SK-N-SH (cell line): Measurements from ENCODE around the gene KIF16B. TPM values are rescaled to one million over a fixed set of nuclear protein-coding genes. Genes with fewer than 3 reads are reported as not detected.

Experiments used
- CTCF ChIA-PET: fragments of 300-600, 350-600 bp; formaldehyde crosslinking; extraction: SDS; loops from one replicate; lab custom pipeline; 2021; lab: Yijun Ruan, JAX
- POLR2A ChIA-PET: fragments of 350-600 bp; sonication (Branson Sonifier 250); formaldehyde crosslinking; extraction: SDS; loops from one replicate; lab custom pipeline; 2020; ENCODE audit warnings: antibody characterized with exemption, inconsistent platforms; lab: Yijun Ruan, JAX
- DNase-seq: peaks from one replicate; pipeline ENCODE4 v3.0.0; 2012
- H2AFZ ChIP-seq: fragments of 200-600 bp; sonication (generic); 2 replicates; pipeline ENCODE4 v1.8.1; 2016; ENCODE audit warnings: antibody characterized with exemption, mild to moderate bottlenecking, low read depth
- H3F3A ChIP-seq: fragments of 200-600 bp; sonication (generic); replicated peaks from 2 replicates; pipeline ENCODE3; 2016; ENCODE audit warnings: antibody characterized with exemption, mild to moderate bottlenecking; ENCODE audit not compliant: insufficient read depth
- H3K27ac ChIP-seq, 2 experiments: fragments of 200-500 bp in 1 of 2; fragments of 200-600 bp in 1 of 2; sonication (Bioruptor generic) in 1 of 2; sonication (generic), shearing (Covaris generic) in 1 of 2; 2 replicates each; pipeline versions ENCODE4 v1.5.1 to v1.6.1; 2014 to 2016; ENCODE audit warnings: low read depth in 2 of 2, inconsistent platforms in 1 of 2, low read length in 1 of 2, mild to moderate bottlenecking in 1 of 2, mixed read lengths in 1 of 2
- H3K27me3 ChIP-seq: fragments of 200-600 bp; sonication (generic), shearing (Covaris generic); 2 replicates; pipeline ENCODE4 v1.6.1; 2016; ENCODE audit warnings: mixed run types; ENCODE audit not compliant: insufficient read depth
- H3K36me3 ChIP-seq, 2 experiments: fragments of 200-500 bp in 1 of 2; fragments of 200-600 bp in 1 of 2; sonication (Bioruptor generic) in 1 of 2; sonication (generic) in 1 of 2; replicated peaks in 1 of 2; 2 replicates each; pipeline versions ENCODE3 to v1.5.1; 2014 to 2016; ENCODE audit warnings: low read length in 1 of 2, mild to moderate bottlenecking in 1 of 2; ENCODE audit not compliant: insufficient read depth in 2 of 2, control insufficient read depth in 1 of 2
- H3K4me1 ChIP-seq, 2 experiments: fragments of 200-500 bp in 1 of 2; fragments of 200-600 bp in 1 of 2; sonication (Bioruptor generic) in 1 of 2; sonication (generic), shearing (Covaris generic) in 1 of 2; 2 replicates each; pipeline versions ENCODE4 v1.5.1 to v1.6.1; 2014 to 2016; ENCODE audit warnings: low read depth in 1 of 2, low read length in 1 of 2, mixed run types in 1 of 2; ENCODE audit not compliant: insufficient read depth in 2 of 2, control insufficient read depth in 1 of 2
- H3K4me2 ChIP-seq: fragments of 200-600 bp; sonication (generic), shearing (Covaris generic); 2 replicates; pipeline ENCODE4 v1.6.1; 2017; ENCODE audit warnings: mixed run types
- H3K4me3 ChIP-seq, 2 experiments: fragments of 200-500 bp in 1 of 2; fragments of 200-600 bp in 1 of 2; sonication (Bioruptor generic) in 1 of 2; sonication (generic), shearing (Covaris generic) in 1 of 2; 2 replicates each; pipeline versions ENCODE4 v1.5.1 to v1.8.1; 2014 to 2016; ENCODE audit warnings: low read depth in 2 of 2, inconsistent platforms in 1 of 2, low read length in 1 of 2, mild to moderate bottlenecking in 1 of 2, mixed read lengths in 1 of 2, moderate library complexity in 1 of 2
- H3K79me2 ChIP-seq: fragments of 200-600 bp; sonication (generic); 2 replicates; pipeline ENCODE4 v1.8.1; 2017; ENCODE audit warnings: mild to moderate bottlenecking; ENCODE audit not compliant: insufficient read depth
- H3K9ac ChIP-seq: fragments of 200-600 bp; sonication (generic); 2 replicates; pipeline ENCODE4 v1.6.1; 2017; ENCODE audit warnings: mixed run types
- H3K9me2 ChIP-seq: fragments of 200-600 bp; sonication (generic); 2 replicates; pipeline ENCODE4 v1.6.1; 2017; ENCODE audit warnings: mixed run types
- H3K9me3 ChIP-seq: fragments of 200-600 bp; sonication (generic); 2 replicates; pipeline ENCODE4 v1.6.1; 2017; ENCODE audit warnings: mixed run types, mild to moderate bottlenecking, moderate library complexity
- H4K20me1 ChIP-seq: fragments of 200-600 bp; sonication (generic); 2 replicates; pipeline ENCODE4 v1.6.1; 2017; ENCODE audit warnings: mild to moderate bottlenecking, mixed run types; ENCODE audit not compliant: insufficient read depth
- CHD2 ChIP-seq: fragments of 150-350 bp; IDR thresholded peaks from 2 replicates; pipeline ENCODE4 v1.6.1; 2018; ENCODE audit warnings: low read length; ENCODE audit not compliant: partially characterized antibody
- FOSL2 ChIP-seq: IDR thresholded peaks from 2 replicates; pipeline ENCODE4 v1.4.0; 2012; ENCODE audit warnings: low read depth, mild to moderate bottlenecking, moderate library complexity, borderline replicate concordance
- FOXJ3 ChIP-seq: sonication (generic); formaldehyde crosslinking; IDR thresholded peaks from 2 replicates; pipeline ENCODE4 v1.5.1; 2020; ENCODE audit warnings: mild to moderate bottlenecking, missing genetic modification reagents
- GATA2 ChIP-seq: sonication (generic); formaldehyde crosslinking; IDR thresholded peaks from 2 replicates; pipeline ENCODE4 v1.5.0; 2020; ENCODE audit warnings: mild to moderate bottlenecking, missing genetic modification reagents
- IRF3 ChIP-seq: fragments of 150-350 bp; IDR thresholded peaks from 2 replicates; pipeline ENCODE4 v1.6.1; 2016; ENCODE audit warnings: mild to moderate bottlenecking, low read depth, low read length
- MEF2A ChIP-seq: IDR thresholded peaks from 2 replicates; pipeline ENCODE4 v1.4.0; 2012; ENCODE audit warnings: low read depth, borderline replicate concordance
- NRF1 ChIP-seq: IDR thresholded peaks from 2 replicates; pipeline ENCODE4 v1.6.1; 2012; ENCODE audit warnings: low read depth, mild to moderate bottlenecking, low read length
- RCOR1 ChIP-seq: fragments of 150-350 bp; IDR thresholded peaks from 2 replicates; pipeline ENCODE4 v1.6.1; 2017; ENCODE audit warnings: antibody characterized with exemption, low read length
- SIN3A ChIP-seq: IDR thresholded peaks from 2 replicates; pipeline ENCODE4 v1.6.1; 2012; ENCODE audit warnings: low read depth, mild to moderate bottlenecking, low read length, moderate library complexity, borderline replicate concordance
- TAF1 ChIP-seq: IDR thresholded peaks from 2 replicates; pipeline ENCODE4 v1.6.1; 2012; ENCODE audit warnings: low read depth, mild to moderate bottlenecking, low read length, moderate library complexity, borderline replicate concordance
- TCF12 ChIP-seq: IDR thresholded peaks from 2 replicates; pipeline ENCODE4 v1.4.0; 2012
- YY1 ChIP-seq: IDR thresholded peaks from 2 replicates; pipeline ENCODE4 v1.4.0; 2012; ENCODE audit warnings: low read depth, mild to moderate bottlenecking
- ZBTB33 ChIP-seq: IDR thresholded peaks from 2 replicates; pipeline ENCODE4 v1.4.0; 2012; ENCODE audit warnings: low read depth, borderline replicate concordance
- WGBS: methylation state at CpG from one replicate; pipeline ENCODE4 v1.1.6; 2017; ENCODE audit warnings: low lambda C conversion rate; 5-methylcytosine and 5-hydroxymethylcytosine counted together
- polyA plus RNA-seq, 3 experiments: library from polyadenylated mRNA; depleted of rRNA; stranded (reverse); fragments of >200 nt; gene quantifications; 2 replicates each; pipeline ENCODE4 v1.2.3, GENCODE V29; 2012
- TF ChIP-seq, protein P1 (sequence below): fragments of 200-600 bp; sonication (generic); IDR thresholded peaks from 2 replicates; pipeline ENCODE4 v1.6.1; 2017; ENCODE audit warnings: antibody characterized with exemption, mild to moderate bottlenecking, moderate library complexity

Gene KIF16B
- polyA plus RNA-seq, 1 of the 3 experiments (the other 2 are of a cell fraction) = 3.3 TPM

DNA sequence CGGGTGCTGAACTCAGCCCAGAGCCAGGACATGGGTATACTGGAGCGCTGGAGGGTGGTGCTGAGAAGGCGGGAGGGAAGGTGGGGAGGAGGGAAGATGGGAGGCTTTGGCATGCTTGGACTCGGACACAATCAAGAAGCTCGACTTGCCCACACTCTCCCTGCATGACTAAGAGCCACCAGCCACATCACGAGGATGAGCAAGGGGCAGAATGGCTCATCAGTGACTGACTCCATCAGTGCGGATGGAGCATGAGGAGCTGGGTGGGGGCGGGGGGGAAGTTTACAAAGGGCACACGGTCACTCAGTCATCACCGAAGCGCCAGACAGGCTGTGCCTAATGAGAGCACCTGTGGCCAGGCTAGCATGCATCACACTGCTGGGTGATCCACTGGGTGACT lies 222.8 kb downstream of the KIF16B start:
- POLR2A ChIA-PET = no interaction called here
- no peaks in the 10 kb centered on the region for H3K36me3 ChIP-seq

GRCh38 chr20:16349523-16350260 lies 223.6 kb downstream of the KIF16B start:
- H3K9me3 ChIP-seq = no peaks in the 10 kb centered on the region
- CTCF ChIA-PET = no interaction called here
- no peaks in the 10 kb centered on the region for H3K36me3 ChIP-seq
- no peaks in the 10 kb centered on the region for H3K79me2 ChIP-seq
- H3K27ac ChIP-seq = peak overlapping the region; percentile 70 to 89
- H3F3A ChIP-seq = no peaks in the 10 kb centered on the region
- H3K9me2 ChIP-seq = no peaks in the 10 kb centered on the region
- TF ChIP-seq YY1 = no peak
- TF ChIP-seq RCOR1 = 0 out of 2 replicates have a peak, but pooled peaks have one; percentile 6
- peak; percentile 39; the same call in 1 of the 2 replicates for TF ChIP-seq TCF12
- no peak for TF ChIP-seq FOSL2
- peak overlapping the region; percentile 23; the same call in 1 of the 2 replicates for H2AFZ ChIP-seq
- no peaks in the 10 kb centered on the region for H3K27me3 ChIP-seq
- DNase-seq = peak; percentile 32
- H3K4me1 ChIP-seq = peaks cover 0 to 31% of the 10 kb centered on the region in 2 experiments; a peak in 2 of 4 replicates
- POLR2A ChIA-PET = no interaction called here
- H3K9ac ChIP-seq = peak overlapping the region; percentile 57; the same call in 1 of the 2 replicates
- 66% methylated on average over 6 of the region's 6 CpGs for WGBS
- H3K4me2 ChIP-seq = peak overlapping the region; percentile 40; the same call in 1 of the 2 replicates
- H3K4me3 ChIP-seq = no peak overlapping the region
- H4K20me1 ChIP-seq = no peaks in the 10 kb centered on the region

More for the DNA sequence above, 222.8 kb downstream of the KIF16B start:
- Histone ChIP-seq H3K79me2 (no peaks in the 10 kb centered on the region), H3K27ac (peak overlapping the region; percentile 70 to 89), H2AFZ (no peak overlapping the region), H3K9ac (peak overlapping the region; percentile 57; the same call in 1 of the 2 replicates), H3K9me3 (no peaks in the 10 kb centered on the region), H3K27me3 (no peaks in the 10 kb centered on the region), H3K4me2 (peak overlapping the region; percentile 40; the same call in 1 of the 2 replicates), H4K20me1 (no peaks in the 10 kb centered on the region), H3F3A (no peaks in the 10 kb centered on the region), H3K9me2 (no peaks in the 10 kb centered on the region), H3K4me1 (peaks cover 0 to 31% of the 10 kb centered on the region in 2 experiments; a peak in 2 of 4 replicates), H3K4me3 (no peak overlapping the region)
- 73% methylated on average over 10 of the region's 11 CpGs for WGBS
- CTCF ChIA-PET = no interaction called here
- TF ChIP-seq NRF1 (no peak), CHD2 (no peak), FOSL2 (peak; percentile 35; the same call in 1 of the 2 replicates)
- TF ChIP-seq, all 33 proteins: peak for 1
- no peak for DNase-seq

DNA sequence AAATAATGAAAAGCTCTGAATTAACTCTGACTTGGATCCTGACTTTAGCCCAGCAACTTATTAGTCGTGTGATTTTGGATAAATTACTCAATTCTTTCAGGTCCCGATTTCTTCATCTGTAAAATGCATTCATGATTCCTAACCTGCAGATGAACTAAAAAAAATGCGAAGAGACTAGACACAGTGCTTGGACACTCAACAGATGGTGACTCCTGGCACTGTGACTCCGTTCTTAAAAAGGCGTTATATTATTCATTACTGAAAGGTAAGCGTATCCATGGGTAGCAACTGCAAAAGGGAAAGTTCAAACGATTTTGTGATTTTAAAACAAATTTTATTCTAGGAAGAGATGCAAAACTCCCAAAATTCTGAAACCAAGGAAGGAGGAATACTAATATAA lies 226.3 kb downstream of the KIF16B start:
- Histone ChIP-seq H3K27ac (no peak overlapping the region), H2AFZ (no peak overlapping the region), H3K9ac (no peak overlapping the region), H3K4me1 (peaks cover 0 to 30% of the 10 kb centered on the region in 2 experiments; a peak in 2 of 4 replicates), H3K9me2 (no peaks in the 10 kb centered on the region), H4K20me1 (no peaks in the 10 kb centered on the region), H3K4me2 (no peak overlapping the region), H3F3A (no peaks in the 10 kb centered on the region), H3K9me3 (no peaks in the 10 kb centered on the region), H3K27me3 (no peaks in the 10 kb centered on the region), H3K36me3 (no peaks in the 10 kb centered on the region), H3K79me2 (no peaks in the 10 kb centered on the region), H3K4me3 (no peak overlapping the region)
- WGBS = 84% methylated on average over 7 of the region's 7 CpGs
- DNase-seq = no peak
- POLR2A ChIA-PET = no interaction called here
- CTCF ChIA-PET = interaction anchor here (0.7 kb wide), 1 partner anchor 416 kb away, joined by 3 read pairs; no protein-coding TSS in a partner anchor
- TF ChIP-seq CHD2 (no peak), IRF3 (no peak), FOSL2 (no peak), FOXJ3 (no peak), SIN3A (no peak), GATA2 (CRISPR knock-in tag) (no peak), ZBTB33 (no peak), YY1 (no peak), MEF2A (no peak), TAF1 (no peak)
- TF ChIP-seq, protein P1, sequence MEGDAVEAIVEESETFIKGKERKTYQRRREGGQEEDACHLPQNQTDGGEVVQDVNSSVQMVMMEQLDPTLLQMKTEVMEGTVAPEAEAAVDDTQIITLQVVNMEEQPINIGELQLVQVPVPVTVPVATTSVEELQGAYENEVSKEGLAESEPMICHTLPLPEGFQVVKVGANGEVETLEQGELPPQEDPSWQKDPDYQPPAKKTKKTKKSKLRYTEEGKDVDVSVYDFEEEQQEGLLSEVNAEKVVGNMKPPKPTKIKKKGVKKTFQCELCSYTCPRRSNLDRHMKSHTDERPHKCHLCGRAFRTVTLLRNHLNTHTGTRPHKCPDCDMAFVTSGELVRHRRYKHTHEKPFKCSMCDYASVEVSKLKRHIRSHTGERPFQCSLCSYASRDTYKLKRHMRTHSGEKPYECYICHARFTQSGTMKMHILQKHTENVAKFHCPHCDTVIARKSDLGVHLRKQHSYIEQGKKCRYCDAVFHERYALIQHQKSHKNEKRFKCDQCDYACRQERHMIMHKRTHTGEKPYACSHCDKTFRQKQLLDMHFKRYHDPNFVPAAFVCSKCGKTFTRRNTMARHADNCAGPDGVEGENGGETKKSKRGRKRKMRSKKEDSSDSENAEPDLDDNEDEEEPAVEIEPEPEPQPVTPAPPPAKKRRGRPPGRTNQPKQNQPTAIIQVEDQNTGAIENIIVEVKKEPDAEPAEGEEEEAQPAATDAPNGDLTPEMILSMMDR = no peak
